Ovary (tissue), 9 donors: ENCODE results near the gene CABLES1. TPM values are rescaled to one million over a fixed set of nuclear protein-coding genes. Genes with fewer than 3 reads are reported as not detected.

Experiments
- DNase-seq, 5 donors: peaks; one replicate each; pipeline ENCODE4 v3.0.0-alpha.2; 2019 to 2020
- H3K27ac ChIP-seq, 2 donors: fragments of 200-600 bp; one replicate each; pipeline versions ENCODE4 v1.5.1 to v1.8.0; 2019 to 2022
- H3K27me3 ChIP-seq: fragments of 200-600 bp; one replicate; pipeline ENCODE4 v1.8.0; 2022
- H3K36me3 ChIP-seq: fragments of 200-600 bp; sonication (generic); one replicate; pipeline ENCODE4 v1.5.1; 2019
- H3K4me1 ChIP-seq: one replicate; pipeline ENCODE4 v1.8.1; 2013; ENCODE audit warnings: mild to moderate bottlenecking, moderate library complexity; ENCODE audit not compliant: insufficient read depth
- H3K4me3 ChIP-seq: fragments of 200-600 bp; sonication (generic); one replicate; pipeline ENCODE4 v1.5.1; 2017
- H3K9me3 ChIP-seq, 2 donors: fragments of 200-600 bp in 1 of 2; sonication (generic) in 1 of 2; one replicate each; pipeline versions ENCODE4 v1.5.1 to v1.8.1; 2013 to 2019; ENCODE audit warnings: mild to moderate bottlenecking in 1 of 2, moderate library complexity in 1 of 2
- CTCF ChIP-seq, 3 donors: fragments of 450-650 bp in 2 of 3; fragments of 200-600 bp in 1 of 3; IDR thresholded peaks; one replicate each; pipeline versions ENCODE4 v1.5.1 to v1.8.0; 2016 to 2022; ENCODE audit warnings: antibody characterized with exemption in 3 of 3, mild to moderate bottlenecking in 1 of 3
- EP300 ChIP-seq: sonication (generic); formaldehyde crosslinking; IDR thresholded peaks from one replicate; pipeline ENCODE4 v1.6.1; 2017; ENCODE audit warnings: antibody characterized with exemption
- POLR2A ChIP-seq: fragments of 450-650 bp; IDR thresholded peaks from one replicate; pipeline ENCODE4 v1.6.1; 2017; ENCODE audit warnings: antibody characterized with exemption, mild to moderate bottlenecking, moderate library complexity
- WGBS, 3 donors: extraction: QIAGEN DNeasy Blood & Tissue Kit in 1 of 3; methylation state at CpG; one replicate each; pipeline versions ENCODE4 v1.1.5 to v1.1.7; 2013 to 2017; 5-methylcytosine and 5-hydroxymethylcytosine counted together
- intact Hi-C, 4 donors: fragments of 100-400 bp; cut with DNase I; formaldehyde crosslinking; loops; one replicate each; pipeline versions ENCODE4 v1.11.0 to v1.15.1; 2022 to 2023
- polyA plus RNA-seq, 2 donors: library from polyadenylated mRNA; stranded (reverse); fragments of 200-250 nt in 1 of 2; fragments of 350-450 nt in 1 of 2; fragmentation: Illumina TruSeq in 1 of 2; extraction: RNeasy Lipid Tissue Mini Kit (QIAGEN cat#74804) in 1 of 2; gene quantifications; one replicate each; pipeline ENCODE4 v1.2.3, GENCODE V29; 2013 to 2014
- total RNA-seq, 7 donors: library from RNA; depleted of rRNA in 2 of 7; stranded (reverse); fragments of >200 nt in 2 of 7; fragmentation: NEBNext Ultra II Directional in 3 of 7; extraction: Animal tissue kit (Norgen Biotek cat#: 25700) in 3 of 7; gene quantifications; one replicate each; pipeline versions ENCODE4 v1.1.0 to v1.2.4, GENCODE V29; 2016 to 2023
- donor health status: DM: no; HTN: no; CAD: no; lungs with moderate emphysema.
- donor health status: DM: no; HTN: no; CAD: no.
- donor health status: Bipolar disorder and iron deficiency.
- donor health status: DM: yes; HTN: yes; CAD: no.
- donor health status: DM: no; HTN: no; CAD: no.
- donor health status: DM: yes; HTN: yes; CAD: no.

CABLES1 gene
- total and polyA plus RNA-seq, 9 donors: 2.6 to 8.9 (median 5.3) TPM

- no peak for DNase-seq
- no peaks in the 10 kb centered on the region for H3K27me3 ChIP-seq
- no peaks in the 10 kb centered on the region for H3K36me3 ChIP-seq
- no peaks in the 10 kb centered on the region for H3K9me3 ChIP-seq
- intact Hi-C loops: no loop called here
- H3K27ac ChIP-seq: no peak overlapping the region
- H3K4me3 ChIP-seq: no peak overlapping the region
- TF ChIP-seq CTCF (IDR thresholded peaks at IDR 0.05) (no peak), EP300 (no peak), POLR2A (no peak)
- WGBS, 3 donors: 94 to 95% (median 94%) methylated on average over 3 of the region's 3 CpGs
- H3K4me1 ChIP-seq: no peaks in the 10 kb centered on the region
Observed at GRCh38 chr18:23302511-23302850, 167.2 kb downstream of the CABLES1 start.

GRCh38 chr18:23302851-23303527, 167.7 kb downstream of the CABLES1 start:
- H3K36me3 ChIP-seq: no peaks in the 10 kb centered on the region
- WGBS, 3 donors: 82 to 89% (median 87%) methylated on average over 8 of the region's 8 CpGs
- TF ChIP-seq POLR2A (no peak), EP300 (no peak), CTCF (IDR thresholded peaks at IDR 0.05) (no peak)
- no peak for DNase-seq
- no peaks in the 10 kb centered on the region for H3K9me3 ChIP-seq
- no peaks in the 10 kb centered on the region for H3K4me1 ChIP-seq
- H3K4me3 ChIP-seq: no peak overlapping the region
- H3K27me3 ChIP-seq: no peaks in the 10 kb centered on the region
- intact Hi-C loops: no loop called here
- no peak overlapping the region for H3K27ac ChIP-seq

GRCh38 chr18:23306822-23307221, 171.5 kb downstream of the CABLES1 start:
- DNase-seq: no peak
- H3K9me3 ChIP-seq: no peaks in the 10 kb centered on the region
- intact Hi-C loops: no loop called here
- TF ChIP-seq EP300 (no peak), POLR2A (no peak), CTCF (IDR thresholded peaks at IDR 0.05) (no peak)
- H3K27ac ChIP-seq: no peak overlapping the region
- H3K4me3 ChIP-seq: no peak overlapping the region
- H3K36me3 ChIP-seq: no peaks in the 10 kb centered on the region
- H3K27me3 ChIP-seq: no peaks in the 10 kb centered on the region
- peaks cover 2% of the 10 kb centered on the region for H3K4me1 ChIP-seq
- WGBS, 3 donors: 40 to 48% (median 47%) methylated on average over 6 of the region's 6 CpGs

GRCh38 chr18:23307567-23308295, 172.4 kb downstream of the CABLES1 start:
- Histone ChIP-seq H3K27me3 (no peaks in the 10 kb centered on the region), H3K4me3 (no peak overlapping the region), H3K9me3 (no peaks in the 10 kb centered on the region), H3K27ac (no peak overlapping the region), H3K36me3 (no peaks in the 10 kb centered on the region), H3K4me1 (peaks cover 3% of the 10 kb centered on the region)
- no peak for DNase-seq
- intact Hi-C loops: no loop called here
- TF ChIP-seq CTCF (IDR thresholded peaks at IDR 0.05) (no peak), POLR2A (no peak), EP300 (no peak)
- 80 to 85% (median 84%) methylated on average over 14 of the region's 14 CpGs for WGBS, 3 donors

Other genes with a start within 250 kb of the CABLES1 start
- gene RBBP8, start 202.2 kb upstream of the CABLES1 start, total RNA-seq: 10 to 100 TPM; 10.4 to 59.4 (median 14.8) TPM
- 1 to 10 TPM; 7.3 to 8.9 TPM for gene RBBP8, start 202.2 kb upstream of the CABLES1 start, polyA plus RNA-seq